Omental fat pad (tissue), 4 donors: ENCODE results near the gene LRRC2. TPM values are rescaled to one million over a fixed set of nuclear protein-coding genes. Genes with fewer than 3 reads are reported as not detected.

Experiments
- ATAC-seq: fragments of 150-250 bp; one replicate; pipeline ENCODE4 v1.9.1; 2016; ENCODE audit warnings: mild to moderate bottlenecking, moderate library complexity; ENCODE audit not compliant: low FRiP score
- DNase-seq: peaks from one replicate; pipeline ENCODE4 v3.0.0-alpha.2; 2019; ENCODE audit warnings: low spot score
- CTCF ChIP-seq, 3 donors: fragments of 450-650 bp; IDR thresholded peaks; one replicate each; pipeline ENCODE4 v1.5.1; 2016 to 2017; ENCODE audit warnings: antibody characterized with exemption in 3 of 3, mild to moderate bottlenecking in 3 of 3, moderate library complexity in 2 of 3
- total RNA-seq, 4 donors: library from RNA; depleted of rRNA; stranded (reverse); fragments of >200 nt; gene quantifications; one replicate each; pipeline ENCODE4 v1.1.0, GENCODE V29; 2016

LRRC2 gene
- total RNA-seq, 4 donors from 2014 or later, result 2.0 to 6.9 (median 3.8) TPM

DNA sequence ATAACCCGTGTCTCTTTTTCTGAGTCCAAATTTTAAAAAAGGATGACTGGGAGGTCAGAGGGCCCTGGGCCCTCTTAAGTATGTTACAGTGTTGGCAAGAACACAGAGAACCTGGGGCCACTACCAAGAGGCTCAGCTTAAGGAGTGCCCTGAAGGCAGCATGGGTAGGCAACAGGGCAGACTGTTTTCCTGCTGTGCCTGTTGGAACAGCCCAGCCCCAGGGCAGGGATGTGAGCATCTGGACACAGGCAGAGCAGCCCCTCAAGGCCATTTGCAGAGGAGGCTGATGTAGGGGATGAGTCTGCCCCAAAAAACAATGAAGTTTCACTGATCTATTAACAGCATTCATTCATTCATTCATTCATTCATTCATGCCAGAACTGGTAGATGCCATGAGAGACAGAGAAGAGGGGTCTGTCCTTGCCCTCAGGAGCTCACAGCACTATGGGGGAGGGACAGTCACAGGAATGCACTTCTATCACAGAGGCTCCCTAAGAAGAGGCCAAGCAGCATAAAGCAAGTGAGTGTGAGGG, 99.2 kb downstream of the LRRC2 start:
- DNase-seq (no peak), ATAC-seq (no peak)
- TF ChIP-seq CTCF (IDR thresholded peaks at IDR 0.05), result no peak

DNA sequence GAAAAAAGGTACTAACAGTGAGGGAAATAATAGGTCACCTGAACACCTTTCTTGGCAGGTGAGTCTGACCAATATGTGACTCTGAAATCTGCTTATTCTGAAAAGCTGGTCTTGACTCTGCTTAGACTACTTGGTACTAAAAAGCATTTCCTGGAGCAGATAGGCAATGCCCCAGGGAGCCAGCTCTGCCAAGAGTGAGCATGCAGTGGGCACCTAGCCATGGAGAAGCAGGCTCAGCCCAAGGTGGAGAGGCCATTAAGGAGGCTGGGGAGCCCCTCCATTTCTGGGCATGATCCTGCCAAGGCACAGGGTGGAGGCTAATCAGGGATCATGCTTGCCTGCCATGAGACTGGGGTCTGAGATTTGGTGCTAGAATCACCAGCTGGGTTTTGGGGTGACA, 99.8 kb downstream of the LRRC2 start:
- DNase-seq, result no peak
- TF ChIP-seq CTCF (IDR thresholded peaks at IDR 0.05), result no peak
- ATAC-seq, result no peak

Other genes starting within 250 kb of the LRRC2 start
- gene CCR2, start 212.2 kb downstream of the LRRC2 start, total RNA-seq, result 1 to 10 TPM; 1.3 to 5.4 (median 4.1) TPM
- 1 to 10 TPM in 2 of 4 donors, under 1 TPM in 2; 0.16 to 5.2 (median 0.78) TPM for gene CCR5, start 195.4 kb downstream of the LRRC2 start, total RNA-seq
- gene CCRL2, start 159.0 kb downstream of the LRRC2 start, total RNA-seq, result 10 to 100 TPM in 3 of 4 donors, 1 to 10 TPM in 1; 6.8 to 17.8 (median 12.8) TPM
- gene LTF, start 101.4 kb downstream of the LRRC2 start, total RNA-seq, result 1 to 10 TPM; 3.0 to 9.6 (median 6.9) TPM
- gene RTP3, start 68.3 kb downstream of the LRRC2 start, total RNA-seq, result not detected
- not detected for gene FAM240A, start 46.2 kb upstream of the LRRC2 start, total RNA-seq
- 10 to 100 TPM in 1 of 4 donors, 1 to 10 TPM in 3; 3.7 to 30.6 (median 6.7) TPM for gene ALS2CL, start 127.4 kb upstream of the LRRC2 start, total RNA-seq
- gene TMIE, start 135.1 kb upstream of the LRRC2 start, total RNA-seq, result under 1 TPM in 1 of 4 donors, not detected in 3; 0.79 TPM
- gene PRSS50, start 151.6 kb upstream of the LRRC2 start, total RNA-seq, result under 1 TPM in 1 of 4 donors, not detected in 3; 0.32 TPM